ENCODE results near the gene SSBP4.

The SSBP4 gene

GRCh38 chr19:18468517-18468916 lies 49.3 kb downstream of the SSBP4 start:
- no peak for TF ChIP-seq ARNT (IDR thresholded peaks at IDR 0.05)
- no peak for TF ChIP-seq CTBP1 (IDR thresholded peaks at IDR 0.05; ENCODE audit: borderline replicate concordance)
- TF ChIP-seq, protein P1, sequence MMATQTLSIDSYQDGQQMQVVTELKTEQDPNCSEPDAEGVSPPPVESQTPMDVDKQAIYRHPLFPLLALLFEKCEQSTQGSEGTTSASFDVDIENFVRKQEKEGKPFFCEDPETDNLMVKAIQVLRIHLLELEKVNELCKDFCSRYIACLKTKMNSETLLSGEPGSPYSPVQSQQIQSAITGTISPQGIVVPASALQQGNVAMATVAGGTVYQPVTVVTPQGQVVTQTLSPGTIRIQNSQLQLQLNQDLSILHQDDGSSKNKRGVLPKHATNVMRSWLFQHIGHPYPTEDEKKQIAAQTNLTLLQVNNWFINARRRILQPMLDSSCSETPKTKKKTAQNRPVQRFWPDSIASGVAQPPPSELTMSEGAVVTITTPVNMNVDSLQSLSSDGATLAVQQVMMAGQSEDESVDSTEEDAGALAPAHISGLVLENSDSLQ (IDR thresholded peaks at IDR 0.05) = no peak
- no peak for TF ChIP-seq L3MBTL2 (conservative IDR thresholded peaks at IDR 0.05)
- no peak for TF ChIP-seq TARDBP (IDR thresholded peaks at IDR 0.05)
- no peak for TF ChIP-seq BHLHE40 (IDR thresholded peaks at IDR 0.05; ENCODE audit: borderline replicate concordance)
- no peak for TF ChIP-seq ZNF384 (IDR thresholded peaks at IDR 0.05)
- no peak for TF ChIP-seq SP1 (IDR thresholded peaks at IDR 0.05)
- no peak for DNase-seq (ENCODE audit: extremely low spot score)
- POLR2A ChIA-PET = no interaction called here
- CTCF ChIA-PET = interaction anchor here (0.6 to 0.7 kb wide), 2 partner anchors 10 to 17 kb away, joined by 3 to 5 read pairs; no protein-coding TSS in a partner anchor

GRCh38 chr19:18469069-18469846 lies 50.1 kb downstream of the SSBP4 start:
- POLR2A ChIA-PET = interaction anchor here (1.0 kb wide), 1 partner anchor 89 kb away, joined by 4 read pairs; the partner anchor contains the start of gene KXD1
- peak; percentile 84 for DNase-seq (ENCODE audit: extremely low spot score)
- CTCF ChIA-PET = interaction anchor here (0.6 to 1.5 kb wide), 9 partner anchors 8 to 122 kb away, joined by 3 to 8 read pairs (median 4); partner anchors contain the start of genes KXD1 and REX1BD
- no peak for TF ChIP-seq FOXK2 (IDR thresholded peaks at IDR 0.05)
- TF ChIP-seq FOXA1 (IDR thresholded peaks at IDR 0.05) = no peak
- TF ChIP-seq LEF1 (IDR thresholded peaks at IDR 0.05; ENCODE audit: borderline replicate concordance) = no peak
- no peak for TF ChIP-seq ARNT (IDR thresholded peaks at IDR 0.05)
- TF ChIP-seq ZNF384 (IDR thresholded peaks at IDR 0.05) = no peak

DNA sequence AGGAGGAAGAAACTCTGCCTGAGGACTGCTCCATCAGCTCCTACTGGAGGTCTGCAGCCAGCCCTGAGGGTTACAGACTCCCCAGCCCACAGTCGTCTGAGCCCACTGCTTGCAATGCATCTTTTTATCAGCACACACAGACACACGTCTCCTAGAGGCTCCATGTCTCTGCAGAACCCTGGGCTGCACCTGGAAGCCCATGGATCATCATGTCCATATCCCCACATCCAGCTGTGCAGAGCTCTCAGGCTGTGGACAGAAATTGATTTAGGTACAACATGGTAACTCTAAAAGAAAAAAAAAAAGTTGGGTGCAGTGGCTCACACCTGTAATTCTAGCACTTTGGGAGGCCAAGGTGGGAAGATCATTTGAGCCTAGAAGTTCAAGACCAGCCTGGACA lies 51.6 kb downstream of the SSBP4 start:
- TF ChIP-seq TARDBP (IDR thresholded peaks at IDR 0.05) (no peak), L3MBTL2 (conservative IDR thresholded peaks at IDR 0.05) (no peak), ELF4 (IDR thresholded peaks at IDR 0.05) (no peak), ZNF384 (IDR thresholded peaks at IDR 0.05) (no peak), NFRKB (IDR thresholded peaks at IDR 0.05) (no peak), LEF1 (IDR thresholded peaks at IDR 0.05; ENCODE audit: borderline replicate concordance) (no peak)
- TF ChIP-seq, protein P1 (IDR thresholded peaks at IDR 0.05) = no peak
- CTCF ChIA-PET = interaction anchor here (0.9 to 1.5 kb wide), 4 partner anchors 10 to 118 kb away, joined by 4 to 8 read pairs (median 5); partner anchors contain the start of gene REX1BD
- POLR2A ChIA-PET = no interaction called here
- no peak for DNase-seq (ENCODE audit: extremely low spot score)

DNA sequence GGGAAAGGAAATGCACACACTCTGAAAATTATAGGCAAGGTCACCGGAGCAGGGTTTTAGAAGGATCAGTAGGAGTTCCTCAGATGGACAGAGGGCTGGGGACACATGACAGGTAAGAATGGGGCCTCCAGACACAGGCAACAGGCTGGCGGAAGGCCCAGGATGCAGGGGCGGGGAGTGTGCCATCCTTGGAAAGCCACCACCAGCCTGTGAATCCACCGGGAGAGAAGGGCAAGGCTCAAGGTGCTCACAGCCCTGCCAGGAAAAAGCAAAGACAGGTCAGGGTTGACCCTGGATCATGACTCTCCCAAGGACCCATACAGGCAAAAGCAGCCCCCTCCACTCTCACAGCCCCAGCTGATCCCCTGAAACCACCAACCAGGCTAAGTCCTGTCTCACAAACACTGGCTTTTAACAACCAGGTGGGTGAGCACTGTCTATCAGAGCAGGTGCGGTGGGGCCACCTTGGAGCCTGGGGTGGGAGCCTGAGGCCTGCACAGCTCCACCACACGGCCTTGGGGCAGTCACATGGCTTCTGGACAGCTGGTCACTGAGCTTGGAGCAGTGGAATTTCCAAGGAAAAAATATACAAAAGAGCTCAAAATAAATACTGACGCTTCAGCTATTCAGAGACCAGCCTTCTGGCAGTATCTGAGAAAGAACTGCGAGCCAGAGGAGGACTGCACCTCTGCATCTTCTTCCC lies 54.0 kb downstream of the SSBP4 start:
- DNase-seq (ENCODE audit: extremely low spot score) = no peak
- CTCF ChIA-PET = interaction anchor here (1.8 kb wide), 1 partner anchor 11 kb away, joined by 6 read pairs; no protein-coding TSS in a partner anchor
- POLR2A ChIA-PET = interaction anchor here (1.2 kb wide), 1 partner anchor 116 kb away, joined by 4 read pairs; no protein-coding TSS in a partner anchor
- TF ChIP-seq ARNT (IDR thresholded peaks at IDR 0.05) (no peak), SP1 (IDR thresholded peaks at IDR 0.05) (no peak), CTBP1 (IDR thresholded peaks at IDR 0.05; ENCODE audit: borderline replicate concordance) (no peak), NFRKB (IDR thresholded peaks at IDR 0.05) (no peak)

GRCh38 chr19:18473706-18474087 lies 54.5 kb downstream of the SSBP4 start:
- TF ChIP-seq FOXM1 (IDR thresholded peaks at IDR 0.05; ENCODE audit: borderline replicate concordance) (no peak), FOXA1 (IDR thresholded peaks at IDR 0.05) (no peak), TARDBP (IDR thresholded peaks at IDR 0.05) (no peak), HDGF (IDR thresholded peaks at IDR 0.05; ENCODE audit: borderline replicate concordance) (no peak)
- ChIA-PET POLR2A (no interaction called here), CTCF (interaction anchor here (1.8 kb wide), 1 partner anchor 12 kb away, joined by 6 read pairs; no protein-coding TSS in a partner anchor)
- DNase-seq (ENCODE audit: extremely low spot score) = no peak

DNA sequence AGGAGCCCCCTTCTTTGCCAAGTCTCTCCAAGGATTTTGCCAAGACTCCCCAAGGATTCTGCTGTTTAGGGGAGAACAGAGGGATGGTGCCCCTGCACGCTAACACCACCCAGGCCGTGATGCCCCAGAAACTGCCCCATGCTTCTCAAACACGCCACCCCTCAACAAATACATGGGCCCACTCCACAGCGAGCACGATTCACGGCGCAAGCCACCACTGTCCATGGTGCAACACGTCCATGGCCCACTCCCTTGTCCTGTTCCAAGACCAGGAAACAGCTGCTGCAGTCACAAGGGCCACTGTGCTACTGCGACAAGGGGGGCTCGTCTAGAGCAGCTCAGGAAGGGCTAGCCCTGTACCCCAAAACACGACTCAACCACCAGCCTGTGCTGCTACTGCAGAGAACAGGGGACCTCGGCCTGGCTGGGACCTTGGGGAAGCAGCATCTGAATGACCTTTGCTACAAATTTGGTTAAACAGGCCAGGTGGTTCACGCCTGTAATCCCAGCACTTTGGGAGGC lies 55.2 kb downstream of the SSBP4 start:
- DNase-seq (ENCODE audit: extremely low spot score) = no peak
- TF ChIP-seq TARDBP (IDR thresholded peaks at IDR 0.05) (no peak), NFRKB (IDR thresholded peaks at IDR 0.05) (no peak), FOXK2 (IDR thresholded peaks at IDR 0.05) (no peak), ARNT (IDR thresholded peaks at IDR 0.05) (no peak), HDGF (IDR thresholded peaks at IDR 0.05; ENCODE audit: borderline replicate concordance) (no peak), ZNF384 (IDR thresholded peaks at IDR 0.05) (no peak), SUZ12 (IDR thresholded peaks at IDR 0.05) (no peak), FOXA1 (IDR thresholded peaks at IDR 0.05) (no peak), L3MBTL2 (conservative IDR thresholded peaks at IDR 0.05) (no peak), CTBP1 (IDR thresholded peaks at IDR 0.05; ENCODE audit: borderline replicate concordance) (no peak), FOXM1 (IDR thresholded peaks at IDR 0.05; ENCODE audit: borderline replicate concordance) (no peak), BHLHE40 (IDR thresholded peaks at IDR 0.05; ENCODE audit: borderline replicate concordance) (no peak), LEF1 (IDR thresholded peaks at IDR 0.05; ENCODE audit: borderline replicate concordance) (no peak), ELF4 (IDR thresholded peaks at IDR 0.05) (no peak), SP1 (IDR thresholded peaks at IDR 0.05) (no peak)
- TF ChIP-seq, protein P1 (IDR thresholded peaks at IDR 0.05) = no peak
- CTCF ChIA-PET = interaction anchor here (1.8 kb wide), 1 partner anchor 13 kb away, joined by 6 read pairs; no protein-coding TSS in a partner anchor
- POLR2A ChIA-PET = no interaction called here

Data from HEK293T (cell line).